ENCODE data around the gene ZNF431. TPM values are rescaled to one million over a fixed set of nuclear protein-coding genes. Genes with fewer than 3 reads are reported as not detected.

Gene ZNF431
- polyA plus RNA-seq, 1 experiment: 4.0 TPM

DNA sequence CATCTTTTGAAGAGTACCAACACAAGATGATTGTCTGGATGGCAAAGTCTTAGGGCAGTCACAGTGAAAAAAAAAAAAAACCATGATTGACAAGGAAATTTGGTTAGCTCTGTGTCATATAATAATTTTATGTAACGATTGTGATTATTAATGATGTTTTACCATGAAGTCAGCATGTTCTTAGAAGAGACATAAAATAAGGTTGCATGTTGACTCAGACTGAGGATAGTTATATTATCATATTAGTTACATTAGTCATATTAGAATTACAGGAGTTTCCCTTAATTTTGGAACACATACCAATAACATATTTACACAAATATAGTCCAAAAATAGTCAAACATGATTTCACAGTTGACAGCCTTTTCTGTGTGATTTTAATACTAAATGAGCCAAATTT, 5.7 kb downstream of the ZNF431 start:
- no peak overlapping the region for H3K4me3 ChIP-seq (ENCODE audit: low read depth, low read length)
- ChIA-PET POLR2A (no interaction called here), CTCF (no interaction called here)
- peaks cover 6% of the 10 kb centered on the region for H3K36me3 ChIP-seq (ENCODE audit: control insufficient read depth, insufficient read depth, low read length)
- H3K27me3 ChIP-seq (ENCODE audit: control insufficient read depth, insufficient read depth, low read length): no peaks in the 10 kb centered on the region
- TF ChIP-seq, protein P1, sequence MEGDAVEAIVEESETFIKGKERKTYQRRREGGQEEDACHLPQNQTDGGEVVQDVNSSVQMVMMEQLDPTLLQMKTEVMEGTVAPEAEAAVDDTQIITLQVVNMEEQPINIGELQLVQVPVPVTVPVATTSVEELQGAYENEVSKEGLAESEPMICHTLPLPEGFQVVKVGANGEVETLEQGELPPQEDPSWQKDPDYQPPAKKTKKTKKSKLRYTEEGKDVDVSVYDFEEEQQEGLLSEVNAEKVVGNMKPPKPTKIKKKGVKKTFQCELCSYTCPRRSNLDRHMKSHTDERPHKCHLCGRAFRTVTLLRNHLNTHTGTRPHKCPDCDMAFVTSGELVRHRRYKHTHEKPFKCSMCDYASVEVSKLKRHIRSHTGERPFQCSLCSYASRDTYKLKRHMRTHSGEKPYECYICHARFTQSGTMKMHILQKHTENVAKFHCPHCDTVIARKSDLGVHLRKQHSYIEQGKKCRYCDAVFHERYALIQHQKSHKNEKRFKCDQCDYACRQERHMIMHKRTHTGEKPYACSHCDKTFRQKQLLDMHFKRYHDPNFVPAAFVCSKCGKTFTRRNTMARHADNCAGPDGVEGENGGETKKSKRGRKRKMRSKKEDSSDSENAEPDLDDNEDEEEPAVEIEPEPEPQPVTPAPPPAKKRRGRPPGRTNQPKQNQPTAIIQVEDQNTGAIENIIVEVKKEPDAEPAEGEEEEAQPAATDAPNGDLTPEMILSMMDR (IDR thresholded peaks at IDR 0.05; ENCODE audit: insufficient read depth, low read depth, low read length): no peak
- DNase-seq (ENCODE audit: low read depth): no peak

- TF ChIP-seq, protein P1 (IDR thresholded peaks at IDR 0.05; ENCODE audit: insufficient read depth, low read depth, low read length): no peak
- DNase-seq (ENCODE audit: low read depth): no peak
- CTCF ChIA-PET: no interaction called here
- POLR2A ChIA-PET: no interaction called here
- no peaks in the 10 kb centered on the region for H3K27me3 ChIP-seq (ENCODE audit: control insufficient read depth, insufficient read depth, low read length)
- H3K36me3 ChIP-seq (ENCODE audit: control insufficient read depth, insufficient read depth, low read length): peaks cover 6% of the 10 kb centered on the region
- H3K4me3 ChIP-seq (ENCODE audit: low read depth, low read length): no peak overlapping the region
Measured at GRCh38 chr19:21148681-21149080, 6.8 kb downstream of the ZNF431 start.

- POLR2A ChIA-PET: no interaction called here
- TF ChIP-seq, protein P1 (IDR thresholded peaks at IDR 0.05; ENCODE audit: insufficient read depth, low read depth, low read length): no peak
- DNase-seq (ENCODE audit: low read depth): no peak
- H3K27me3 ChIP-seq (ENCODE audit: control insufficient read depth, insufficient read depth, low read length): no peaks in the 10 kb centered on the region
- CTCF ChIA-PET: no interaction called here
- H3K4me3 ChIP-seq (ENCODE audit: low read depth, low read length): no peak overlapping the region
- H3K36me3 ChIP-seq (ENCODE audit: control insufficient read depth, insufficient read depth, low read length): peaks cover 6% of the 10 kb centered on the region
Measured at GRCh38 chr19:21149877-21150276, 8.0 kb downstream of the ZNF431 start.

- no peaks in the 10 kb centered on the region for H3K27me3 ChIP-seq (ENCODE audit: control insufficient read depth, insufficient read depth, low read length)
- no peak overlapping the region for H3K4me3 ChIP-seq (ENCODE audit: low read depth, low read length)
- TF ChIP-seq, protein P1 (IDR thresholded peaks at IDR 0.05; ENCODE audit: insufficient read depth, low read depth, low read length): no peak
- no peak for DNase-seq (ENCODE audit: low read depth)
- CTCF ChIA-PET: no interaction called here
- POLR2A ChIA-PET: no interaction called here
- H3K36me3 ChIP-seq (ENCODE audit: control insufficient read depth, insufficient read depth, low read length): peaks cover 6% of the 10 kb centered on the region
Measured at GRCh38 chr19:21151460-21151859, 9.6 kb downstream of the ZNF431 start.

DNA sequence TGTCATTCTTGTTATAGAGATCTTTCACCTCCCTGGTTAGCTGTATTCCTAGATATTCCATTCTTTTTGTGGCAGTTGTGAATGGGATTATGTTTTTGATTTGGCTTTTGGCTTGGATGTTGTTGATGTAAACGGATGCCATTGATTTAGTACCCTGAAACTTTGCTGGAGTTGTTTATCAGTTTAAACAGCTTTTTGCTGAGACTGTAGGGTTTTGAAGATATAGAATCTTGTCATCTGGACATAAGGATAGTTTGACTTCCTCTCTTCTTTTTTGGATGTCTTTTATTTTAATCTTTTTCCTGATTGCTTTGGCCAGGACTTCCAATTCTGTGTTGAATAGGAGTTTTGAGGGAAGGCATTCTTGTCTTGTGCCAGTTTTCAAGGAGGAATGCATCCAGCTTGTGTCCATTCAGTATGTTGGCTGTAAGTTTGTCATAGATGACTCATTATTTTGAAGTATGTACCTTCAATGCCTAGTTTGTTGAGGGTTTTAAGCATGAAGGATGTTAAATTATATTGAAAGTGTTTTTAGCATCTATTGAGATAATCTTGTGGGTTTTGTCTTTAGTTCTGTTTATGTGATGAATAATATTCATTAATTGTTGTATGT, 16.8 kb downstream of the ZNF431 start:
- no peak overlapping the region for H3K4me3 ChIP-seq (ENCODE audit: low read depth, low read length)
- CTCF ChIA-PET: no interaction called here
- DNase-seq (ENCODE audit: low read depth): no peak
- POLR2A ChIA-PET: no interaction called here
- no peaks in the 10 kb centered on the region for H3K27me3 ChIP-seq (ENCODE audit: control insufficient read depth, insufficient read depth, low read length)
- TF ChIP-seq, protein P1 (IDR thresholded peaks at IDR 0.05; ENCODE audit: insufficient read depth, low read depth, low read length): no peak
- H3K36me3 ChIP-seq (ENCODE audit: control insufficient read depth, insufficient read depth, low read length): peaks cover 2% of the 10 kb centered on the region; the same call in 1 of the 2 replicates
